GM12878 (cell line): ENCODE results near the gene ABCC4. TPM values are rescaled to one million over a fixed set of nuclear protein-coding genes. Genes with fewer than 3 reads are reported as not detected.
"Not testable (repeated sequence)": the region's sequence is repeated elsewhere in the genome, so short reads cannot be mapped to it uniquely, and the experiment has no call there.

Experiments used
- ATAC-seq: fragments of 200-7000 bp; cut with Tn5 transposase; 3 replicates; pipeline ENCODE4 v1.9.1; 2020; ENCODE audit warnings: mild to moderate bottlenecking, moderate library complexity
- BruUV-seq: library from RNA; stranded (reverse); fragments of 400-500 nt; replicated peaks from 2 replicates; lab custom pipeline; 2021; lab: Mats Ljungman, UMichigan
- CTCF ChIA-PET: fragments of 300-600 bp; sonication (Branson Sonifier 250); formaldehyde crosslinking; extraction: SDS; loops from one replicate; lab custom pipeline; 2021; ENCODE audit warnings: inconsistent platforms; lab: Yijun Ruan, JAX
- POLR2A ChIA-PET: fragments of 350-600 bp; formaldehyde crosslinking; extraction: SDS; loops from one replicate; lab custom pipeline; 2021; ENCODE audit warnings: inconsistent platforms; lab: Charles Lee
- RAD21 ChIA-PET: fragments of 300-600 bp; sonication (Branson Sonifier 250); formaldehyde crosslinking; loops from one replicate; lab custom pipeline; 2023; ENCODE audit warnings: antibody characterized with exemption; ENCODE audit not compliant: unreplicated experiment; lab: Charles Lee
- SMC1A ChIA-PET: fragments of 300-600 bp; sonication (Branson Sonifier 250); formaldehyde crosslinking; loops from one replicate; lab custom pipeline; 2023; ENCODE audit not compliant: unreplicated experiment, uncharacterized antibody; lab: Charles Lee
- DNase-seq: peaks from one replicate; pipeline ENCODE4 v3.0.0-alpha.2; 2011; ENCODE audit warnings: low read depth, low spot score
- FAIRE-seq: peaks from 3 replicates; lab custom pipeline; 2011; peaks lifted over from hg19 to GRCh38; lab: Jason Lieb, UNC
- H2AFZ ChIP-seq: 2 replicates; pipeline ENCODE4 v1.6.0; 2011; ENCODE audit warnings: low read depth, low read length, control low read depth; ENCODE audit not compliant: control insufficient read depth
- H3K27ac ChIP-seq: 2 replicates; pipeline ENCODE4 v1.5.1; 2011; ENCODE audit warnings: control low read depth; ENCODE audit not compliant: control insufficient read depth, insufficient read depth
- H3K27me3 ChIP-seq, 2 experiments: replicated peaks in 1 of 2; 2 replicates each; pipeline versions ENCODE4 v1.6.0 to v1.6.1; 2011; ENCODE audit warnings: low read length in 1 of 2; ENCODE audit not compliant: control insufficient read depth in 2 of 2, insufficient read depth in 2 of 2
- H3K36me3 ChIP-seq, 2 experiments: 2 replicates each; pipeline ENCODE4 v1.5.1; 2011; ENCODE audit warnings: low read length in 1 of 2; ENCODE audit not compliant: control insufficient read depth in 2 of 2, insufficient read depth in 2 of 2
- H3K4me1 ChIP-seq: 2 replicates; pipeline ENCODE4 v1.6.1; 2011; ENCODE audit warnings: mild to moderate bottlenecking, low read length, moderate library complexity, mixed read lengths; ENCODE audit not compliant: control insufficient read depth, insufficient read depth
- H3K4me2 ChIP-seq: 2 replicates; pipeline ENCODE4 v1.6.0; 2011; ENCODE audit warnings: control low read depth; ENCODE audit not compliant: control insufficient read depth, insufficient read depth
- H3K4me3 ChIP-seq: fragments of 200-600 bp; sonication (generic); 2 replicates; pipeline ENCODE4 v1.5.1; 2016
- H3K79me2 ChIP-seq: 2 replicates; pipeline ENCODE4 v1.6.0; 2011; ENCODE audit warnings: low read length; ENCODE audit not compliant: control insufficient read depth, insufficient read depth
- H3K9ac ChIP-seq: 2 replicates; pipeline ENCODE4 v1.8.0; 2011; ENCODE audit warnings: low read length, control low read depth, mixed read lengths; ENCODE audit not compliant: control insufficient read depth, insufficient read depth
- H3K9me3 ChIP-seq: replicated peaks from 3 replicates; pipeline ENCODE4 v1.5.1; 2011; ENCODE audit warnings: mild to moderate bottlenecking, low read length; ENCODE audit not compliant: control insufficient read depth, insufficient read depth
- H4K20me1 ChIP-seq: 2 replicates; pipeline ENCODE4 v1.6.0; 2011; ENCODE audit not compliant: control insufficient read depth, insufficient read depth
- WGBS: methylation state at CpG from one replicate; pipeline ENCODE4 v1.1.6; 2016; ENCODE audit warnings: low lambda C conversion rate; ENCODE audit not compliant: insufficient replicate concordance, insufficient coverage; ENCODE audit errors: missing lambda C conversion rate; 5-methylcytosine and 5-hydroxymethylcytosine counted together
- in situ Hi-C: fragments of 300-500 bp; cut with MboI; formaldehyde crosslinking; loops from 9 replicates; pipeline ENCODE4 v1.14.3; 2018; ENCODE audit warnings: mixed read lengths
- intact Hi-C: fragments of 100-400 bp; cut with micrococcal nuclease; formaldehyde crosslinking; loops from one replicate; pipeline ENCODE4 v1.14.2; 2022; ENCODE audit not compliant: unreplicated experiment
- polyA plus RNA-seq, 11 experiments: library from polyadenylated mRNA; depleted of rRNA in 4 of 11; unstranded in 6 of 11; stranded (reverse) in 5 of 11; fragments of >200 nt; fragmentation: Nextera tagmentation in 4 of 11; fragmentation: Illumina TruSeq in 1 of 11; extraction: Ambion mirVana in 4 of 11; extraction: Trizol in 1 of 11; gene quantifications; 1 replicate in 1 of 11; 2 replicates in 10 of 11; pipeline versions ENCODE4 v1.2.1 to v1.2.3, GENCODE V29; 2011 to 2016; ENCODE audit warnings: inconsistent platforms in 2 of 11, missing spikeins in 2 of 11, low read depth in 1 of 11
- total RNA-seq, 4 experiments: library from RNA; depleted of rRNA in 3 of 4; stranded (reverse); fragments of >200 nt in 3 of 4; fragmentation: Illumina TruSeq in 1 of 4; extraction: Trizol in 1 of 4; gene quantifications; 2 replicates each; pipeline versions ENCODE4 v1.2.1 to v1.2.3, GENCODE V29; 2013 to 2021

Gene ABCC4
- total and polyA plus RNA-seq, 10 of the 15 experiments (the other 5 are each of a cell fraction or from before 2014, with no cell fraction given), result 7.2 to 44.4 (median 24.1) TPM

GRCh38 chr13:95273592-95274132 lies 27.6 kb downstream of the ABCC4 start:
- BruUV-seq, ATAC-seq, FAIRE-seq, H3K4me3 ChIP-seq, H3K9ac ChIP-seq, H3K27me3 ChIP-seq, H3K27ac ChIP-seq, in situ Hi-C loops, H2AFZ ChIP-seq, DNase-seq, intact Hi-C loops, POLR2A ChIA-PET, H3K36me3 ChIP-seq, H3K4me2 ChIP-seq, H3K9me3 ChIP-seq, H4K20me1 ChIP-seq: not testable (repeated sequence)
- CTCF ChIA-PET, result interaction anchor here (1.0 to 3.4 kb wide), 4 partner anchors 24 to 107 kb away, joined by 3 to 18 read pairs (median 6); no protein-coding TSS in a partner anchor
- SMC1A ChIA-PET, result interaction anchor here (0.9 to 1.5 kb wide), 5 partner anchors 13 to 107 kb away, joined by 3 to 6 read pairs (median 4); no protein-coding TSS in a partner anchor
- Histone ChIP-seq H3K79me2 (peaks cover 66% of the 10 kb centered on the region), H3K4me1 (peaks cover 15% of the 10 kb centered on the region)
- WGBS, result 89% methylated on average over 8 of the region's 12 CpGs
- RAD21 ChIA-PET, result interaction anchor here (1.0 to 1.9 kb wide), 2 partner anchors 12 to 24 kb away, joined by 4 read pairs; no protein-coding TSS in a partner anchor

GRCh38 chr13:95272076-95272475 lies 29.2 kb downstream of the ABCC4 start:
- ChIA-PET CTCF (interaction anchor here (0.6 to 1.4 kb wide), 3 partner anchors 7 to 63 kb away, joined by 3 to 5 read pairs (median 4); no protein-coding TSS in a partner anchor), SMC1A (interaction anchor here (0.6 to 2.4 kb wide), 6 partner anchors 11 to 1929 kb away, joined by 3 to 8 read pairs (median 4); no protein-coding TSS in a partner anchor), RAD21 (interaction anchor here (1.0 kb wide), 1 partner anchor 80 kb away, joined by 4 read pairs; no protein-coding TSS in a partner anchor), POLR2A (interaction anchor here (0.6 to 3.0 kb wide), 3 partner anchors 8 to 11 kb away, joined by 4 to 11 read pairs (median 5); no protein-coding TSS in a partner anchor)
- H2AFZ ChIP-seq, in situ Hi-C loops, H3K27me3 ChIP-seq, ATAC-seq, DNase-seq, H3K27ac ChIP-seq, H4K20me1 ChIP-seq, H3K4me3 ChIP-seq, BruUV-seq, H3K36me3 ChIP-seq, FAIRE-seq, H3K4me2 ChIP-seq, H3K9ac ChIP-seq, intact Hi-C loops, H3K9me3 ChIP-seq: not testable (repeated sequence)
- WGBS, result 93% methylated on average over 6 of the region's 7 CpGs
- Histone ChIP-seq H3K79me2 (peaks cover 58% of the 10 kb centered on the region), H3K4me1 (peaks cover 15% of the 10 kb centered on the region)
